ENCODE data around the gene KLHL25.

KLHL25 gene

GRCh38 chr15:85764649-85765277, 30.0 kb downstream of the KLHL25 start:
- peak; percentile 46 to 74 for DNase-seq (ENCODE audit: low read depth in 2 of 2)
- TF ChIP-seq, protein P1, sequence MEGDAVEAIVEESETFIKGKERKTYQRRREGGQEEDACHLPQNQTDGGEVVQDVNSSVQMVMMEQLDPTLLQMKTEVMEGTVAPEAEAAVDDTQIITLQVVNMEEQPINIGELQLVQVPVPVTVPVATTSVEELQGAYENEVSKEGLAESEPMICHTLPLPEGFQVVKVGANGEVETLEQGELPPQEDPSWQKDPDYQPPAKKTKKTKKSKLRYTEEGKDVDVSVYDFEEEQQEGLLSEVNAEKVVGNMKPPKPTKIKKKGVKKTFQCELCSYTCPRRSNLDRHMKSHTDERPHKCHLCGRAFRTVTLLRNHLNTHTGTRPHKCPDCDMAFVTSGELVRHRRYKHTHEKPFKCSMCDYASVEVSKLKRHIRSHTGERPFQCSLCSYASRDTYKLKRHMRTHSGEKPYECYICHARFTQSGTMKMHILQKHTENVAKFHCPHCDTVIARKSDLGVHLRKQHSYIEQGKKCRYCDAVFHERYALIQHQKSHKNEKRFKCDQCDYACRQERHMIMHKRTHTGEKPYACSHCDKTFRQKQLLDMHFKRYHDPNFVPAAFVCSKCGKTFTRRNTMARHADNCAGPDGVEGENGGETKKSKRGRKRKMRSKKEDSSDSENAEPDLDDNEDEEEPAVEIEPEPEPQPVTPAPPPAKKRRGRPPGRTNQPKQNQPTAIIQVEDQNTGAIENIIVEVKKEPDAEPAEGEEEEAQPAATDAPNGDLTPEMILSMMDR (IDR thresholded peaks at IDR 0.05; ENCODE audit: low read depth, low read length) = no peak
- H3K4me3 ChIP-seq (replicated peaks in 1 of 2; ENCODE audit: low read depth in 2 of 2, low read length in 2 of 2) = no peak overlapping the region

DNA sequence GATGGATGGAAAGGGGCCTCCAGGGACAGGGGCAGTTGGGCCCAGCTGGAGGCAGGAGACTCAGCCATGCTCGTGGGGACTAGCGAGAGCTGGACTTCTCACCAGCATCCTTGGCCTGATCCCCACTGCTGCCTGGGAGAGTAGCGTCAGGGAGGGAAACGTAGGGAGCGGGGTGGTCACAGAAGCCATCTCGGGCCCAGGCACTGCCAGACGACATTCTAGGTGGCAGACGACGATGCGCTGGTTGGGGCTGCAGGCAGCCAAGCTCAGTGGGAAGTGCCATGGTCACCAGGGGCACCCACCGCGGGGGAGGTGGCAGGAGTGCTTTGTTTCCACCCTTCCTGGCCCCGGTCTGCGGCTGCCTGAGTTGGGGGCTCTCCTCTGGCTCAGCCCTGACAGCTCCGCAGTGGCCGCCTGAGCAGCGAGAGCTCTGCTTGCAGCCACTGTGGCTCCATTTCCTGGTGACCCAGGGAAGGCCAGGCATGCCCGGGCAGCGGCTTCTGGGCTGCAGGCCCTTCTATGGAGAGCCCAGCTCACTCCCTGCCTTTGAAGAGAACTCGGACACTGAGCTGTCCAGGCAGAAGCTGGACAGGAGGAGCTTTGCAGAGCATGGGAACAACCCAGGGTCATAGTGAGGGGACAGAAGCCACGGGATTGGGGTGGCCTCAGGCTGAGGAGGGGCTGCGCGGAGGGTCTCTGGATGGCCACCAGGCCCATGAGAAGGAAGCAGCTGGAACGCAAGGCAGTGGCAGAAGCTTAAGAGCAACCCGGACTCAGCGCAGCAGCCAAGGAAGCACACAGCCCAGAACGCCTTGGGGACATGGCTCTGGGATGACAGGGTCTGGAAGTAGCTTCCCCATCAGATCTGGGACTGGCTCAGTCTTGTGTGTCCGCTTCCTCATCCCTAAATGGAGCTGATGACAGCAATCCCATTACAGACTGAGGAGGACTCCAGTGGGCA, 30.8 kb downstream of the KLHL25 start:
- TF ChIP-seq, protein P1 (IDR thresholded peaks at IDR 0.05; ENCODE audit: low read depth, low read length) = no peak
- no peak overlapping the region for H3K4me3 ChIP-seq (replicated peaks in 1 of 2; ENCODE audit: low read depth in 2 of 2, low read length in 2 of 2)
- no peak for DNase-seq (ENCODE audit: low read depth in 2 of 2)

DNA sequence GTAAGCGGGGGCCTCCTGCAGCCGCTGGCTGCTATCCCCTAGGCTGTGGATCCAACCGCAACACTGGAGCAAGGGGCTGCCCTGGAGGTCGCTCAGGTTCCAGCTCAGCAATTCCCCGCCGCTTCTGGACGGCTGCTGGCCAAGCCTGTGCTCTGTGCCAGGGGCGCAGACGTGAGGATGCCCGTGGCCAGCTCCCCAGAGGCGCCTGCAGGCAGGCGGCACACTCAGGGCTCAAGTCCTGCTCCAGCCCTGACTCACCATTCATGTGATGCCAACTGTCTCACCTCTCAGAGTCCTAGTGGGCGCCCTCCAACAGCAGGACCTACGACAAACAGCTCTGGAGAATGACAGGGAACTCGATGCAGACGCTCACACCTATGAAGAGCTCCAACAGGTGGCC, 31.6 kb downstream of the KLHL25 start:
- H3K4me3 ChIP-seq (replicated peaks in 1 of 2; ENCODE audit: low read depth in 2 of 2, low read length in 2 of 2) = no peak overlapping the region
- no peak for DNase-seq (ENCODE audit: low read depth in 2 of 2)
- TF ChIP-seq, protein P1 (IDR thresholded peaks at IDR 0.05; ENCODE audit: low read depth, low read length) = no peak

DNA sequence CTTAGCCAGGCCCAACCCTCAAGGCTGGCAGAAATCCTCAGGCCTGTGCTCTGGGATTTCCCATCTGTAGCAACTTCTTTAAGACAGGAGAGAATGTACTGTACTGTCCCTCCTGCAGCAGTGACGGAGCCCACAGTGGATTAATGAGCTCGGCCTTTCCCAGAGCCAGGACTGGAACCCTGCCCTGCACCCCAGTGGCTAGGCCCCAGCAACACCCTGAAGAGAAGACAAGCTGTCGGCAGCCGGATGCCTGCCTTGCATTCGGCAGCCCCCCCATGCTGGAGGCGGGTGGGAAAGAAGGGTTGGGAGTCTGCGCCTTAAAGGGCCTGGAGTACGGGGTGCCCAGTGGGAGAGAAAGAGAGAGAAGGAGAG, 32.0 kb downstream of the KLHL25 start:
- TF ChIP-seq, protein P1 (IDR thresholded peaks at IDR 0.05; ENCODE audit: low read depth, low read length) = no peak
- H3K4me3 ChIP-seq (replicated peaks in 1 of 2; ENCODE audit: low read depth in 2 of 2, low read length in 2 of 2) = no peak overlapping the region
- DNase-seq (ENCODE audit: low read depth in 2 of 2) = no peak

- no peak overlapping the region for H3K4me3 ChIP-seq (replicated peaks in 1 of 2; ENCODE audit: low read depth in 2 of 2, low read length in 2 of 2)
- no peak for DNase-seq (ENCODE audit: low read depth in 2 of 2)
- TF ChIP-seq, protein P1 (IDR thresholded peaks at IDR 0.05; ENCODE audit: low read depth, low read length) = no peak
These were observed 32.5 kb downstream of the KLHL25 start for GRCh38 chr15:85762039-85762755.

DNA sequence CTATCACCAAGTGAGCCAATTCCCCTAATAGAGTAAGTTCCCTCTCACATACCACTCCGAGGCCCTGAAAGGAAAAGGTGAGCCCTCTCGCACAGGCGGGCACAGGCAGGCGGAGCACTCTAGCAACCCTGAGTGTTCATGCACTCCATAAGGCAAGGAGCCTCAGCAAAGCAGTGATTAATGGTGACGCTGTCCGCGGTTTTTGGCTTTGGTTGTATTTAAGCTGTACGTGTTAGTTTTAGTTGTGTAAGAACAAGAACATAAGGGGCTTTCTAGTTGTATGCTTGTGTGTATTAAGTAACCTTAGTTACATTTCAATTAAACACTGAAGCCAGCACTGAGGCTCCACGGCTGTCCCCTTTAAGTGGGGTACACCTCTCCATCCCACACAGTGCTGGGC, 33.1 kb downstream of the KLHL25 start:
- no peak overlapping the region for H3K4me3 ChIP-seq (replicated peaks in 1 of 2; ENCODE audit: low read depth in 2 of 2, low read length in 2 of 2)
- TF ChIP-seq, protein P1 (IDR thresholded peaks at IDR 0.05; ENCODE audit: low read depth, low read length) = no peak
- DNase-seq (ENCODE audit: low read depth in 2 of 2) = peak in 1 of 2 donors; percentile 67
